Aorta (tissue), 5 donors: ENCODE data around the gene B4GALNT3. TPM values are rescaled to one million over a fixed set of nuclear protein-coding genes. Genes with fewer than 3 reads are reported as not detected.

Source experiments
- ATAC-seq: fragments of 200-7000 bp; cut with Tn5 transposase; one replicate; pipeline ENCODE4 v1.9.1; 2022; ENCODE audit warnings: moderate library complexity; ENCODE audit not compliant: low FRiP score
- DNase-seq, 2 donors: peaks; one replicate each; pipeline ENCODE4 v3.0.0-alpha.2; 2020
- H3K27ac ChIP-seq, 2 donors: one replicate each; pipeline ENCODE4 v1.5.1; 2013; ENCODE audit warnings: low read length in 2 of 2, mild to moderate bottlenecking in 2 of 2, moderate library complexity in 2 of 2, control low read depth in 1 of 2, inconsistent platforms in 1 of 2, low read depth in 1 of 2
- H3K27me3 ChIP-seq, 2 donors: one replicate each; pipeline ENCODE4 v1.6.1; 2013; ENCODE audit warnings: control low read depth in 1 of 2, low read length in 1 of 2, mild to moderate bottlenecking in 1 of 2, moderate library complexity in 1 of 2; ENCODE audit not compliant: insufficient read depth in 2 of 2, control insufficient read depth in 1 of 2
- H3K36me3 ChIP-seq, 2 donors: one replicate each; pipeline ENCODE4 v1.6.1; 2013; ENCODE audit warnings: control low read depth in 1 of 2, low read length in 1 of 2, mild to moderate bottlenecking in 1 of 2; ENCODE audit not compliant: insufficient read depth in 2 of 2, control insufficient read depth in 1 of 2
- H3K4me1 ChIP-seq, 2 donors: one replicate each; pipeline ENCODE4 v1.6.1; 2013; ENCODE audit warnings: low read length in 2 of 2, control low read depth in 1 of 2, mild to moderate bottlenecking in 1 of 2, moderate library complexity in 1 of 2; ENCODE audit not compliant: insufficient read depth in 2 of 2, control insufficient read depth in 1 of 2
- H3K4me3 ChIP-seq, 2 donors: one replicate each; pipeline ENCODE4 v1.5.1; 2013; ENCODE audit warnings: low read length in 2 of 2, control low read depth in 1 of 2, mild to moderate bottlenecking in 1 of 2
- H3K9me3 ChIP-seq: one replicate; pipeline ENCODE4 v1.6.1; 2013; ENCODE audit warnings: mild to moderate bottlenecking, low read length; ENCODE audit not compliant: control insufficient read depth
- WGBS, 2 donors: extraction: QIAGEN DNeasy Blood & Tissue Kit; methylation state at CpG; one replicate each; pipeline ENCODE4 v1.1.7; 2013; 5-methylcytosine and 5-hydroxymethylcytosine counted together
- intact Hi-C, 2 donors: fragments of 100-400 bp; cut with DNase I; formaldehyde crosslinking; loops; one replicate each; pipeline versions ENCODE4 v1.14.2 to v1.15.0; 2022
- polyA plus RNA-seq, 2 donors: library from polyadenylated mRNA; stranded (reverse); fragments of 200-250 nt; gene quantifications; one replicate each; pipeline ENCODE4 v1.2.3, GENCODE V29; 2013
- total RNA-seq, 2 donors: library from RNA; stranded (reverse); fragmentation: NEBNext Ultra II Directional; extraction: Animal tissue kit (Norgen Biotek cat#: 25700); gene quantifications; one replicate each; pipeline ENCODE4 v1.2.1, GENCODE V29; 2021
- donor health status: healthy with polysubstance abuse.
- donor health status: Bipolar disorder and iron deficiency.
- donor health status: DM: no; HTN: no; CAD: no.
- donor health status: DM: no; HTN: no; CAD: no.
- donor health status: DM: yes; HTN: yes; CAD: no.

B4GALNT3 gene
- total and polyA plus RNA-seq, 4 donors = 10.3 to 29.9 (median 18.9) TPM

DNA sequence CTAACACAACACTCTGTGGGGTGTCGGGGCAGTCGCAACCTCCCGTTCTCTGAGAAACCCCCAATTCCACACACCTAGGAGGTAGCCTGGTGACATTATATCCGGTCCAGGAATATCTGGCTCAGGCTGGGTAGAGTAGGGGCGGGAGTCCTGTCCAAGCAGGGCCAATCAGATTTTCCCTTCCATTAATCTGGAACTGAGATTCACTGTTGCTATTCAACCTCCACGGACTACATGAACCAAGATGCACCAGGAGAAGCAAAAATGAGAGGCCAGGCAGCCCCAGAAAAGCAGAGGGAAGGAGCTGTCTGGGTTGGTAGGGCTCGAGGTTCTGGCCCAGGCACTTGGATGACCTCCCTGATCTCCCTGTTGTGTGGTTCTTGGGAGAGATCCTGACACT, 152.6 kb downstream of the B4GALNT3 start:
- ATAC-seq = no peak
- Histone ChIP-seq H3K27me3 (no peaks in the 10 kb centered on the region), H3K27ac (no peak overlapping the region), H3K9me3 (no peaks in the 10 kb centered on the region), H3K36me3 (no peaks in the 10 kb centered on the region), H3K4me1 (no peaks in the 10 kb centered on the region), H3K4me3 (no peak overlapping the region)
- 86 to 90% methylated on average over 7 of the region's 7 CpGs for WGBS, 2 donors
- DNase-seq = no peak
- intact Hi-C loops = no loop called here

DNA sequence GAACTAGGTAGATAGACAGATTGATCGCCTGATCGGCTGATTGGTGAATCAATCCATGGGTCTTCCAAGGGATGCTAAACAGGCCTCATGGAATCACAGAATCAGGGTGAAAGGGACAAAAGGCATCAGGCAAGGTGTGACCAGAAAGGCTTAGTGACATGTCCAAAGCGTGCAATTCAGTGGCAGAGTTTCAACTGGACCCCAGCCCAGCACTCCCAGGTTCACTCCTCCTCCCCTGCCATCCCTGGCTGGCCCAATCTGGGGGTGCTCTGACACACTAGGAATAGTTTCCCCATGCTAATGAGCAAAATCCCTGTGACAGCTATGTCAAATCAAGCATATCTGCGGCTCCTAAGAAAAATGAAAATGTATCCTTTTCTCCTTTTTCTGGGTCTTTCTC, 153.1 kb downstream of the B4GALNT3 start:
- Histone ChIP-seq H3K4me1 (no peaks in the 10 kb centered on the region), H3K4me3 (no peak overlapping the region), H3K27ac (no peak overlapping the region), H3K27me3 (no peaks in the 10 kb centered on the region), H3K36me3 (no peaks in the 10 kb centered on the region), H3K9me3 (no peaks in the 10 kb centered on the region)
- ATAC-seq = no peak
- DNase-seq = no peak
- WGBS, 2 donors = 94 to 97% methylated on average over 4 of the region's 4 CpGs
- intact Hi-C loops = no loop called here

Other genes starting within 250 kb of the B4GALNT3 start
- 1 to 10 TPM; 1.3 to 2.2 TPM for gene SLC6A12, start 245.8 kb upstream of the B4GALNT3 start, total RNA-seq
- gene SLC6A12, start 245.8 kb upstream of the B4GALNT3 start, polyA plus RNA-seq = under 1 TPM in 1 of 2 donors, not detected in 1; 0.38 TPM
- under 1 TPM in 1 of 2 donors, not detected in 1; 0.90 TPM for gene SLC6A13, start 197.1 kb upstream of the B4GALNT3 start, total RNA-seq
- gene SLC6A13, start 197.1 kb upstream of the B4GALNT3 start, polyA plus RNA-seq = not detected
- 10 to 100 TPM; 60.1 to 90.5 TPM for gene KDM5A, start 70.6 kb upstream of the B4GALNT3 start, total RNA-seq
- 10 to 100 TPM in 1 of 2 donors, 1 to 10 TPM in 1; 6.6 to 13.6 TPM for gene KDM5A, start 70.6 kb upstream of the B4GALNT3 start, polyA plus RNA-seq
- gene CCDC77, start 58.3 kb upstream of the B4GALNT3 start, total RNA-seq = 1 to 10 TPM; 3.4 to 4.4 TPM
- gene CCDC77, start 58.3 kb upstream of the B4GALNT3 start, polyA plus RNA-seq = 1 to 10 TPM; 6.2 to 9.9 TPM
- 10 to 100 TPM in 1 of 2 donors, 1 to 10 TPM in 1; 3.8 to 11.2 TPM for gene NINJ2, start 203.5 kb downstream of the B4GALNT3 start, total RNA-seq
- gene NINJ2, start 203.5 kb downstream of the B4GALNT3 start, polyA plus RNA-seq = 1 to 10 TPM in 1 of 2 donors, under 1 TPM in 1; 0.95 to 6.1 TPM